ENCODE results near the gene TAF1D.

The TAF1D gene

DNA sequence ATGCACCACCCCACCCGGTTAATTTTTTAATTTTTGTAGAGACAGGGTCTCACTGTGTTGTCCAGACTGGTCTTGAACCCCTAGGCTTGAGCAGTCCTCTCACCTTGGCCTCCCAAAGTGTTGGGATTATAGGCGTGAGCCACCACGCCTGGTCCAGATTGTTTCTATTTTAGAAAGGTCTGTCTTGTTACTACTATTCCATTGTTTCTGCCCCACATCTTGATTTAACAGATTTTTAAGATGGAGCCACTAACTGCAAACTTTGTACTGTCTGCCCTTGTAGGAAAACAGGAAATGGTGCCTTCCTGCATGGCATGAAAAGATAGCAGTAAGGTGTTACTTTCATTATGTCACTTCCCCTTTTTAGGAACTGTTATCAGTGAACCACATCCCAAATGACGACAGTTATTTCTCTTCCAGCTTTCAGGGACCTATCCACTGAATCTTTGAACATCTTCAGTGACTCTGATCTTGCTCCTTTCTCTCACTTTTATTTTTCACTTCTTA, 23.2 kb downstream of the TAF1D start:
- DNase-seq: peak; percentile 30 to 44

DNA sequence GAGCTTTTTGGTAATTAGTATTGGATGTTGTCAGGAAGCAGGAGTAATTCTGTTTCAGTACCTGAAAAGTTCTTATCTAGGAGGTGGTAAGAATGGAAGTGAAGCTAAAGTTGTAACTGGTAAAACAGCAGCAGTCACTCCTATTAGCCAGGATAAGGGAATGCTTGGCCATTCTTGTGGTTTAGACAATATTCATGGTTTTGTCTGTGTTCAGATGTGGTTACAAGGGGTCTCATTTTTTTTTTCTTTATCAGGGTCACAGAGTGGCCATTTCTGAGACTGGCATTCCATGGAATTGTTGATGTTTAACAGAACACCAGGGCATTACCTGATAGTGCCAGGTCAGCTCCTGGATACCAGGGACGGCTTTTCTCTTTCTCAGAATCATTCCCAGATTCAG, 23.8 kb downstream of the TAF1D start:
- no peak for DNase-seq

DNA sequence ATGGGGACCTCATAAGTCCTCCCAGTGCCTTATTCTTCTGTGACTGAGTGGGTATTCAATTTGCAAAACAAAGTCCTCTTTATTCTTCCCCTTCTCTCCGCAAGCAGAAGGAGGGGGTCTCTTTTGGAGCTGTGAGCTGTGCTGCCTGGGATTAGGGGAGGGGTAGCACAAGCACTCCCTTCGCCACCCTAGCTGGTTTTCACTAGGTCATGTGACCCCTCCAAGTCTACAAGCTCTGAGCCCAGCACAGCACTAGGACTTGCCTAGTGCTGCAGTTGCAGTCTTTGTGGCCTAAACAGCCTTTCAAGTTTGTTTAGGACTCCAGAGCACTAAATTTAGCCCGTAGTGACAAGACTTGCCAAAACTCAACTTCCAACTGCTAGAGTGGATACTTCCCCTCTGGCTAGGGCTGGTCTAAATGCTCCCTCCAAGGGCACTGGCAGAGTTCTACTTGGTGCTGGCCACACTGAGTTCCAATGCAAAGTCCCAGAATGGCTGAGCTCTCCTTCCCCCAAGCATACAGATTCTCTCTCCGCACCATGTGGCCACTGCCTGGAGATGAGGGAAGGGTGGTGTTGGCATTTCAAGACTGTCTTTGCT, 25.4 kb downstream of the TAF1D start:
- no peak for DNase-seq

DNA sequence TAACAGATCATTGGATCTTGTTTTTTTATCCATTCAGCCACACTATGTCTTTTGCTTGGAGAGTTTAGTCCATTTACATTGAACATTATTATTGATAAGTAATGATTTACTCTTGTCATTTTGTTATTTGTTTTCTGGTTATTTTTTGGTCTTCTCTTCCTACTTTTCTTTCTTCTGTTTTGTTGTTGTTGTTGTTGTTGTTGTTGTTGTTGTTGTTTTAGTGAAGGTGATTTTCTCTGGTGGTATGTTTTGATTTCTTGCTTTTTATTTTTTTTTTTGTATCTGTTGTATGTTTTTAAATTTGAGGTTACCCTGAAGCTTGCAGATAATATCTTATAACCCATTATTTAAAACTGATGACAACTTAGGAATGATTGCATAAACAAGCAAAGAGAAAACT, 28.6 kb downstream of the TAF1D start:
- no peak for DNase-seq

DNA sequence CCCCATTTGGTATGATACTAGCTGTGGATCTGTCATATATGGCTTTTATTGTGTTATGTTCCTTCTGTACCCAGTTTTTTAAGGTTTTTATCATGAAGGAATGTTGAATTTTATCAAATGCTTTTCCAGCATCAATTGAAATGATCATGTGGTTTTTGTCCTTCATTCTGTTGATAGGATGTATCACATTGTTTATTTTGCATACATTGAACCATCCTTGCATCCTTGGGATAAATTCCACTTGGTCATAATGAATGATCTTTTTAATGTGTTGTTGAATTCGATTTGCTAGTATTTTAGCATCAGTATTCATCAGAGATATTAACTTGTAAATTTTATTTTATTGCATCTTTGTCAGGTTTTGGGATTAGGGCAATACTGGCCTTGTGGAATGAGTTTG, 31.1 kb downstream of the TAF1D start:
- DNase-seq: no peak

DNA sequence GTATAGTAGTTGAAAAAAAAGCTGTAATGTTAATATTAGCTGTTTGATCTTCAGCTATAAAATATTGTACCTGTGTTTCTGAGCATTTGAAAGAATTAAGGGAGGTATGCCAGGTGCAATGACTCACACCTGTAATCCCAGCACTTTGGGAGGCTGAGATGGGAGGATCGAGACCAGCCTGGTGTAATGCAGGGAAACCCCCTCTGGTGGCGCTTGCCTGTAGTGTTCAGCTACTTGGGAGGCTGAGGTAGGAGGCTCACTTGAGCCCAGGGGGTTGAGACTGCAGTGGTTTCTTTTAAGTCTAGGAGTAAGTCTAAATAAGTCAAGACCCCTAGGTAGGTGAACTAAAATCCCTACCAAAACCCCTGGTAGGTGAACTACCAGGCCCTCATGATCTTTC, 37.1 kb downstream of the TAF1D start:
- DNase-seq: no peak

DNA sequence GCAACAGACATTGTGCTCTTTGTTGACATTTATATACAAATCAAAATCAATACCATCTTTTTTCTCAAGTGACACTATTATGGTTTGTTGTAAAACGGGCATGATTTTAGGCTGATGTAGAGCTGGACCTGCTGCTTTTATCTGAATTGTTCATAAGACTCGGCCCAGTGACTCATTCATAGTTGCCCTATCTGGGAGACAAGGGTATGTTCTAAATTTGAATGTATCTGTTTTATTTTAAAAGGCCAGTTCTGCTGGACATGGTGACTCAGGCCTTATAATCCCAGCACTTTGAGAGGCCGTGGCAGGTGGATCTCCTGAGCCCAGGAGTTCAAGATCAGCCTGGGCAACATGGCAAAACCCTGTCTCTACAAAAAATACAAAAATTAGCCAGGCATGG, 40.5 kb downstream of the TAF1D start:
- DNase-seq: no peak

DNA sequence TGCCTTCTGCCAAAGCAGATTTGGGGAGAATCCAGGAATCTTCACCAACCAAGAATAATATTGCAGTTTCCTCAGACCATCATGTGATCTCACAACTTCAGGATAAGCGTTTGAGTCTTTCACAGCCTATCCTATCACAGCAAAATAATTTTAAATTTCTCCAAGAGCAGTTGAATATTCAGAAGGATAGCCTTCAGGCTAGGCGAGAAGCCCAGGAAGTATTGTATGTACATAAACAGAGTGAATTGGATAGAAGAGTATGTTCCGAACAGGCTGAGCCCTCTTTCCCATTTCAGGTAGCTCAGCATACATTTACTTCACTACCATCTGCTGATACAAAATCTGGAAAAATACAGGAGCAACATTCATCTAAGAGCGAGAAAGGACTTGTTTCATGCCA, 43.7 kb downstream of the TAF1D start:
- DNase-seq: no peak

DNA sequence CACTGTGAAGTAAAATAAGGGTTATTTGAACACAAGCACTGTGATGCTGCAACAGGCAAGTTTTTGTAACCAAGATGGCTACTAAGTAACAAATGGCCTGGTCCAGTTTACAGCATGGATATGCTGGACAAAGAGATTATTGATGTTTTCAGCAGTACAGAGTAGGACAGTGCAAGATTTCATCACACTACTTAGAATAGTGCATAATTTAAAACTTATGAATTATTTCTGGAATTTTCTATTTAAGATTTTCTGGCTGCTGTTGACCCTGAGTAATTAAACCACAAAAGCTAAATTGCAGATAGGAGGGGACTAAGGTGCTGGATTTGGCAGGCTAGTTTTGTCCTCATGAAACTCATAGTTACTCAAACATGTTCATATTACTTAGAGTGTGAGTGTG, 46.7 kb downstream of the TAF1D start:
- no peak for DNase-seq

DNA sequence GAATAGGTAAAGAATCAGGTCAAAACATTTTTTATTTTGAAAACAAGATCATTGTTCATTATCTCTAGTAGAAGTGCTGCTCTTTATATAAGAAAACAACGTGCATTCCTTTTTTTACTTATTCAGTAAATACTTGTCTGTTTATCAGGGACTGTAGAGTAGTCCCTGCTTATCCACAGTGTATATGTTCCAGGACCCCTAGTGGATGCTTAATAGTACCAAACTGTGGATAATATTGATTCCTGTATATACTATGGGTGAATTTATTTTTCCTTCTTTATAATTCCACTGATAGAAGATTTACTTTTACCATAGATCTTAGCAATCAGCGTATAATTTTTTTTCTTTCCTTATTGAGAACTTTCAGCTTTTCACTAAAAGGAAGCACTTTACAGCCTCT, 47.2 kb downstream of the TAF1D start:
- no peak for DNase-seq

DNA sequence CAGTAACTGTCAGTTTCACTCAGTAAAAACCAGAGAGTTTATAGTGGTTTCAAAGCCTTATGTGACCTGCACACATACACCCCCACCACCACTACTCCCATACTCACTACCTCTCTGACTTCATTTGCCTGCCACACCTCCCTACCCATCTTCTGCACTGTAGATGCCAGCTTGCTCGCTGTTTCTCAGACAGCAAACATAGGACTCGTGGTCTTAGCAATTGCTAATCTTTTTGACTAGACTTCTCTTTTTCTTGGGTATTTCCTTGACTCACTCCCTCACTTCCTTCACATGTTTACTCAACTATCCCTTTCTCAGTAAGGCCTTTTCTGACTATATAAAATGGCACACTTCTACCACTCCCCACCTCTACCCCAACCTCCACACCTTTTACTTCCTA, 52.1 kb downstream of the TAF1D start:
- DNase-seq: no peak

DNA sequence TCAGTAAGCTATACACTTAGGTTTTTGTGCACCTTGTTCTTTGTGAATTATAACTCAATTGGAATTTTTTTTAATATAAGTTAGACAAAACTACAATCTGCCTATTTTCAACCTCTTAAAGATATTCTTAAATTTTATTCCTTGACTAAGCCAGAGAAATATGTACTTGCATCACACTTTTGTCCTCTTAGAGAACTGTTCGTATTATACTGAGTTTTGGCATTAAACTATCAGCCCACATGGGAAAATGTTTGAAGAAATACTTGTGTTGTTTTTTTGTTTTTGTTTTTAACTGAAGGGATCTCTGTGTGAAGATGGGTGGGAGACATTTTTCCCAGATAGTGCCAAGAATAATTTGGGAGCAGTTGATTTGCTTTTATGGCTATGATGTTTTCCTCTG, 54.5 kb downstream of the TAF1D start:
- no peak for DNase-seq

DNA sequence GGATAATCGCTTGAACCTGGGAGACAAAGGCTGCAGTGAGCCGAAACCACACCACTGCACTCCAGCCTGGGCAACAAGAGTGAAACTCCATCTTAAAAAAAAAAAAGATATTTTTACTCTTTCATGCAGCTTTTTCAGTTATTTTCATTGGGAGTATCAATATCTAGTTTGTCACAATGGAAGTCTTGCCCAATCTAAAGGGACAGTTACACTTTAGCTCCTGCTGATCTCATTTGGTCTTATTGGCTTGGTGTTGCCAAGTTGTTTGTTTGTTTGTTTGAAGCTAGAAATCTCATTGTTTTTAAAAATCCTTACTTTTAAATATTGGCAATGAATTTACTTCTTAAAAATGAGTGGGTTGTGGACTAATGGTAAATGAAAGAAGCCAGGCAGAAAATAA, 55.1 kb downstream of the TAF1D start:
- DNase-seq: no peak
